HG02840 (cell line): ENCODE measurements around the gene PTPRO.

Experiments
- ATAC-seq: cut with Tn5 transposase; IDR thresholded peaks from one replicate; pipeline ENCODE4 v1.9.1; 2021; ENCODE audit warnings: mild to moderate bottlenecking, moderate library complexity, moderate number of reproducible peaks; ENCODE audit not compliant: unreplicated experiment, low FRiP score

PTPRO gene

DNA sequence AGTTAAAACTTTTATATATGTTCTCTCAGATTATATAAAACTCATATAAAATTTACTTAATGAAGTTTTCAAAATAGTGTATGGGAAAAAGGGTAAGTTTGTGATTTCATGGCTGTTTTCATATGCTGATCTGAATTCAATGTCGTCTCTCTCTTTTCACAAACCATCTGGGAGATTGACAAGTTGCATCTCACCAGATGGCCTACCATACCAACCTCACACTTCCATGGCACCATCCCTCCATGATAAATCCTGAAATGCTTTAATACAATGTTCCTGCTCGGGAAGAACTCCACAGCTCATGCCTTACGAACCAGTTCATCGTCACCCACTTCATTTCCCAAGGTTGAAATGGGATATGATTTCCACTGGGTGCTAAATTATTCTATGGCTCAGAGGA, 22.3 kb downstream of the PTPRO start:
- ATAC-seq, result no peak

DNA sequence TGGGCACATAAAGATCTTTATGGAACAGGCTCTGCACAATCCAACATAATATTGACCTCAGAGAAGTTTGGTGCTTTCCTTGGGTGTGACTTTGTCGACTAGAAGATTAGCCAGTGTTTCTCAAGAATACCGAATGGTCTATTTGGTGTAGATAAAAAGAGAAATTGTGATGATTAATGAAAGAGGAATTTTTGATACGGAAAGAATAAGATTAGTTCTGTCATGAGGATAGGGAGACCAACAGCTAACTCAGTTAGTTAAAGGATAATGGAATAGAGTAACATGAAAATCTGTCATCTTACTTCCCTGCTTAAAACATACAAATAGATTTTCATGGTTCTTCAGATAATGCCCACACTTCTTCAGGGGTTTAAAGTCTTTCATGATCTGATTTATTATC, 24.2 kb downstream of the PTPRO start:
- no peak for ATAC-seq

DNA sequence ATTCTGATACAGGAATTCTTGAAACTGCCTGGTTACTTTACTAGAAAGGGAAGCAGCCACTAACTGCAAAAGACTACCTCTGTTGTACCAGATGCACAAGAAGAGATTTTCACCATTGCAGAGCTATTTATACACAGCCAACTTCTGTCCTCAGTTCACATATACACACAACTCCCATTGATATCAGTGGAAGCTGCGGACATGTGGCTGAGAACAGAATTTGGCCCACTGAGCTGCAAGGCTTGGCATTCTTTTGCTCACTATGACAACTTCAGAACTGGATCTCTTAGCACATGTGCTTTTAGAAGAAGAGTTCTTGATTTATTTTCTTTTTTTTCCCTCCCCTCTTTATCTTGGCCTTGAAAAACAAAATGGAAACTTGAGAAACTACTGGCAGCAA, 28.3 kb downstream of the PTPRO start:
- ATAC-seq, result no peak

DNA sequence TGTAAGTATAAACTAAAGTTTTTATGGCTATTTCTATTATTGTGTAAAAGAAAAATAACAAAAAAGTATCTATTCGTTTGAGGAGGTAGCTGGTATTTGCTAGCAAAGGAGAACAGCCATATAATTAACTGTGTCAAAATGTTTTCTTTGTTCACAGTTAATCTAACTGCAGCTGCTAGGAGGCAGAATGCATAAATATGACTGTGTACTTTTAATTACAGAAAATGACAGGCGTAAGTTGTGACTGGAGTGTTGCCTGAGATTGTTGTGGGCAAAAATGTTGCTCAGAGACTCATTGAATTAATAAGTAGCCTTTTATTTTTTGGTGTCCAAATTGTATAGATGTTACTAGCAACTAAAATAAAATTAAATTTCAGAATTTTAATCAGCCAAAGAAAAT, 33.5 kb downstream of the PTPRO start:
- no peak for ATAC-seq

DNA sequence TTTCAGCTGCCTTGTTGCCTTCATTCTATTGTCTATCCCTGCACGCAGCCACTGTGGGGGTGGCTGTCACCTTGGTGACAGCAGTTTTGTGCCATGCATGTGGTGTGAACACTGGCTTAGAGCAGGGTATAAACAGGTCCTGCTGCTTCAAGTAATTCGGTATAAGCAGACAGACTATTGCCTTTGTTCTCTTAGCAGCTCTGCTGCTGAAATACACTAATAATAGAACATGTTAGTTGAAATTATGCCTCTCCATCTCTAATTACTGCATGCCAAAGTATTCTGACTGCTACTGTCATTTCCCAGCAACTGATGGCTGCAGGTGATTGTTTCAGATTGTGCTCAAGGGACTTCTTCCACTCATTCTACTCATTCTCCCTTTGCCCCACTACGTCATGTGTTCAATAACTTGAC, 34.6 kb downstream of the PTPRO start:
- ATAC-seq, result no peak

DNA sequence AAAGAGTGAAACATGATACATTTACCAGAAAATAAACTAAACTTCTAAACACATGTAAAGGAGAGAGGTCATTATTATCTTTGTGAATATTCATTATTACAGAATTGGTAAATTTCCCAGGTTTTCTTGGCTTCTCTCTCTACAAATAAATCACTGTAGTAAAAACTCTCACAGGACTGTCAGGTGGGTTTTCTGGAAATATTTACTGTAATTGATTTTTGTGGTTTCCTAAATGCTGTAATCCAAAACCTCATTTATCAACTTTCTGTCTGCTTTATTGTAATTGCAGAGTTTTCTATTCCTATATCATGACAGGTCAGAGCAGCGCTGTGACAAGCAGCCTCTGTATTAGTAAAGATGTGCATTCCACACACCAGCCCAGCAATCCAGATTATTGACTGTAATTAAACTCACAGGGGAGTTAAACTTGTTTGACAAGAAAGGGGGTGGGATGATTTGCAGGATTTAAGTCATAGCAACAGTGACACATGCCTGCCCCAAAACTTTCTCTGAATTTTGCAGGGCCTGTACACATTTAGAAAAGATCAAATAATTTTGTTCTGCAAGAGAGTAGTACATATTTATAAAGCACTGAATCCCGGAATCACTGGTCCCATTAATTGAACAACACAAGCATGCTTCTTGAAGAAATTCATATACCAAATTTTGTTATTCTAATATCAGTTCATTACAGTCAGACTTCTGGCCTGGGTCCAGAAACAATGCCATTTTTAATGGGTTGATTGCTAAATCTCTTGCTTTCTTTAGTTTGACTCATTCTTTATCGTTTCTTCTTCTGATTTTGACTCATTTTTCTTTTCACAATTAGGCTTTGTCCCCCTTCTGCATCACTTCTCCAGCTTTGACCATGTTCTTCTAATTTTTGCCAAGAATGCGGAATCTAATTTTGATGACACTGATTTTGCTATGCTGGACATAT, 42.2 kb downstream of the PTPRO start:
- ATAC-seq, result no peak

DNA sequence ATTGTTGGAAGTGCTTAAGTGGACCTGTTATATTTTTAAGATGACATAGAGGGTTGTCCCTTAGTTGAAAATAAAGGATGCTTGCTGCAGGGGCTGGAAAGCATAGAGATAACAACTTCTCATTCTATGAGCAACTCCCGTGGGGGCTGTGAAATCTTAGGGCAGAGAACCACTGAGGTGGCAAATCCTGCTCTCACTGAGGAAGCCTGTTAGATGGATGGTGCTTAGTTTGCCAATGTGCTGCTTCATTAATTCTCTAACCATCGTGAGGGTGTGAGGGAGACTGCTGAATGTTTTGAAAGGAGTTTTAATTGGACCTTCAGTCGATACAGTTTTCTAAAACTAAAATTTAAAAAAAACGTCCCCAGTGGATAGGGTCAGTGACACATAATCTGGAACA, 46.5 kb downstream of the PTPRO start:
- ATAC-seq, result no peak

DNA sequence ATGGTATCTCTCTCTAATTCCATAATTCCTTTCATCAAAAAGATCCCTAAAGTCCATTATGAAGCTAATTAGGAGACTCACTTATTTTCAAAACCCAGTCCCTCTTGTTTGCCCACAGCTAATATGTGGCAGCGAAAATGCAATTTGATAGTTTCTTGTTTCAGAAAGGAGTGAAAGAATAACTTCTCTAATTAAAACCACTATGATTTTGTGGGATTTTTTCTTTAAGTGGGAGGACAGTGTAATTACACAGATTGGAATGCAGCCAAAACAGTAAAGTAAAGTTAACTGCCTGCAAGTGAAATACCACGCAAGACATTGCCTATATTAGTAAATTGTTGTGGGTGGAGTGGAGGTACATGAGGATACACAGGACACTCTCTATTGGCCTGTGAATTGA, 50.0 kb downstream of the PTPRO start:
- ATAC-seq, result no peak

DNA sequence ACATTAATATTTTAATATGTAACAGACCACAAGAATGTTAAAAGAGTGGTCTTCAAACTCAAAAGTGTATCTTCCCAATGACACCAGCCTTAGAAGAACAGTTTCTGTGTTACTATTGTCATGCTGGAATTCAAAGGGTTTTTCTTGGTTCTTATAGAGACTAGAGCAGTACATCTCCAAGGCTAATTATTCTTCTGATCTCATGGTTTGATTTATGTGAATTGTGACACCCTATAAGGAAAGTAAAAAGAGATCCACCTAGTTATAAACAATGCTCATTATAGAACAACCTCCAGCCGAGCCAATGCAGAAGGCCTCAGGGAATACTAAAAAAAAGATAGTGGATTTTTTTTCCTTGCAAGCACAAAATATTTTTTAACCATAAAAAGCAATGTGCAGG, 65.5 kb downstream of the PTPRO start:
- ATAC-seq, result no peak

DNA sequence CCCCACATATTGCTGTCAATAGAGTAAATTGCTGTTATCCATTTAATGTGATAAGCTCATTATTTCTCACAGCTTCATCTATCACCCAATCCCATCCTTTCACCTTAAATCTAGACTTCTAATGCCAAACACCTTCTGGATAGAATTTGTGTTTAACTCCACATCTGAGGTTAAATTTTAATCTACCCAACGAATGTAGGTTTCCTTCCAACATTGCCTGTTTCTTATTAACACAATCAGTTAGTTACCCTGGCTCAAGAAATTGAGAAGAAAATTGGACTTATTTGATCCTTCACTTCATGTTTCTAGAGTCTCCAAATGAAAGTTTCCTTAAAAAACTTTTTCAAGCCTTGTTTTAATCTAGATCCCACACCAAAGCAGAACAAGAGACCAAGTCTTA, 67.3 kb downstream of the PTPRO start:
- ATAC-seq, result no peak

DNA sequence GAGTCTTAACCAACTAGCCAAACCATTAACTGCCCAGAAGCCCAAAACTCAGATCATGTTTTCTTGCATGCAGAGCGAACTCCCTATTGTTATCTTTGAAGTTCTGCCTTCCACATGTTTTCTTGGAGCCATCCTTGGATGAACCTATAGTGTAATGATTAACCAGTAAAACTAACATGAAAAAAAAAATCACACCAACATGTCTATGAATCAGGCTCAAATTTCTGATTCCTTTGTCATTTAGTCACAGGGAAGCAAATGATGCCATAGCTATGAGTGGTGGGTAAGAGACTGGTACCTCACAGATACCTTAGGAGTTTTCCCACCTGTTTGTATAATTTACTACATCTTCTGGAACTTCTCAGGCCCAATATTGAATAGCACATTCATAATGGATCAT, 70.7 kb downstream of the PTPRO start:
- no peak for ATAC-seq

DNA sequence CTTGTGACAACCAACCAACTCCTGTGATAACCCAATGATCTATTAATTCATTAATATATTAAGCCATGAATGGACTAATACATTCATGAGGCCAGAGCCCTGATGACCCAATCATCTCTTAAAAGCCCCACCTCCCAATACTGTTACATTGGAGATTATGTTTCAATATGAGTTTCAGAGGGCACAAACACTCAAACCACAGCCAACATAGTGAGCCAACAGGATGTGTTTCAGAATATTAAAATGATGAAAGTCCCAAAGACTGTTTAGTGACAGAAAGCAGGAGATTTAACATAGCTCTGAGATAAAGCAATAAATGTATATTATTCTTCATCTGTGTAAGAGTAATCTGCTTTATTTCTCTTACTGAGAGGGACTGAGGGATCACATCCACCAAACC, 71.7 kb downstream of the PTPRO start:
- no peak for ATAC-seq

DNA sequence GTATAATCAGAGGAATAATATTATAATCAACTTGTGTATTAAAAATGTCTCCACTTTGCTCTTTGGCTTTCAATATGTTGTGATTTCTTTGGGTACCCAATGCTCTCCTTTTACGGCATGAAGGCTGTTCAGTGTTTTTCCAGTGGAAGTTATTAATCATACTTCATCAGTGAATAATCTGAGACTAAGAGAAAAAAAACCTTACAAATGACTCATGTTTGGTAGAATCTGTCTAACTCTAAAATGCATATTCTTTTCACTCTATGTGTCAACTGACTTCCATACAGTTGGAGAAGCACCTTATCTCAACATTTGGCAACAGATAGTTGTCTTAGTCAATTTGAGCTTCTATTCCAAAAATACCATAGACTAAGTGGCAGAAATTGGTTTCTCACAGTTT, 82.2 kb downstream of the PTPRO start:
- ATAC-seq, result no peak

DNA sequence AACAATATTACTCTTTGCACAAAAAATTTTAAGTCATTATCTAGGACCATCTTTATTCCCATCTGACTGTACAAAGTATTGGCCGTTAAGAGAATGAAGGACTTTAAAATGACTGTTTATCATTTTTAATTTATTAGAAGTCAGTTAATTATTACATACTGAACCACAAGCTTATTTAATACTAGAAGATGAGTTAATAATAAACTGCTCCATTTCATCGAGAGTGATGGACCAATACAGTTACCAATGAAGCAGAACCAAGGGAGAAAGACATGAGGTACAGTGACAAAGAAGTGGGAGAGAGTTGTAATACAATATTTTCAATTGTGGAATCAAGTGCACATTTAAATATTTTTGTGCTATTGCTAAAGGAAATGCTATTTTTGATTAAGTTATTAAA, 83.3 kb downstream of the PTPRO start:
- no peak for ATAC-seq

DNA sequence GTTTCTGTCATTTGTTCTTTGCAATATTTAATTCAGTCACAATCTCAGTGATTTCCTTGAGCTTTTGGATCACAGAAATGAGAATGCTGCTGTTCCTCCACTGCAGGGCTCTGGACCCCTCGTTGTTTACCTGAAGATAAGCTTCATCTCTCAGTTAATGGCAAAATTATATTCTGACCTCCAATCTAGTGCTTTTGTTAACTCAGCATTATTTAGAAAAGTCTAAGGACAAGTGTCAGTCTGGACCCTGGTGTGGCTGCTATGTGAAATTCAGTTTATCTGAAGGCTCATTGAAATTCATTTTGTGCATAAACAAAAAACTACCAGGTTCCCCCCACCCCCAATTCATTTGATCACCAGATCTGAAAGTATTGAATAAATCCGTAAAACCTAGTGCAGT, 84.7 kb downstream of the PTPRO start:
- ATAC-seq, result no peak

DNA sequence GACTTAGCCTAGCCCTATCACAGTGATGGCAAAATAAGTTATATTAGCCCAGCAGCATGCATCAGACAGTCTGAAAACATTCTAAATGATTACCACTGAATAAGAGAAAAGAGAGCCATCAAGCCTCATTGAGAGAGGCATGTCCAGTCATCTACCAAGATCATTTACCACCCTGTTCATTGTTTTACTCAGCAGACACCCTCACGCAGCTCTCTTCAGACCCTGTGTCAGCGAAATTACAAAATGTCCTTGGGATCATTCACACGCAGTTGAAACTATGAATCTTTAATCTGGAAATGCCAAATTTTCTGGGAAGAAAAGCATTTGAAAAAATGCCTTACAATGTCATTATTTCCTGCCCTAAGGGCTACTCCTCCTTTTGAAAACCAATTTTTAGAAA, 89.5 kb downstream of the PTPRO start:
- no peak for ATAC-seq

DNA sequence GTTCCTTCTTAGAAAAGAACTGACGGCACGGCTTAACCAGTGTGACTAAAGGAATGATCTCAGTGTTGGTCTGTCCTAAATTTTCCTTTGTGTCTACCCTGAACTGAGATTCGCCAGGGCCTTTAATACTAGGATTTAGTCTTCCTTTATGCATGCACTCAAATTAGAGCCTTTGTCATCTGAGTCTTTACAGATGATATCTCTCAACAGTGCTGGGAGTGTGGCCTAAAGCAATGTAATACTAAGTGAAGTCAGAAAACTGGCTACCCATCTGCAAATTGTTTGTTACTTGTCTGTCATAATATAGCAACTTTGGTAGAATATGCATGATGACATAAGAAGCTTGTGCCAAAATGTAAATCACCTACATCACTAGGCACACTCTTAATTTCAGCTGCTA, 95.4 kb downstream of the PTPRO start:
- ATAC-seq, result no peak

DNA sequence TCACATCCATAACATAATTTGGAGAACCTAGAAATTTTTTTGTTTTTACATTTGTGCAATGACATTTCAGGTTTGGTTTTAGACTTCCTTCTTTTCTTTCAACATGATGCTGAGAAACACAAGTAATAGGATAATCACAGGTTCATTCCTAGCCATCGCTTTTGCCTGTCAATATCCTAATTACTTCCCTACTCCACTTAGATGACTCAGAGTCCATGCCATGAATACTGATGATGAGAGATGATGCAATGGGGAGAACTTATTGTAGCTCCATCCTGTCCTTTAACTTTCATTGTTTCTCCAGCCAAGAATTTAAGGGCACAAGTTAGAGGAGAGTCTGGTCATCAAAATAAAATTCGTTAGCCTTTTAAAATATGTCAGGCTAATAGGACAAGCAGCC, 101.3 kb downstream of the PTPRO start:
- no peak for ATAC-seq

DNA sequence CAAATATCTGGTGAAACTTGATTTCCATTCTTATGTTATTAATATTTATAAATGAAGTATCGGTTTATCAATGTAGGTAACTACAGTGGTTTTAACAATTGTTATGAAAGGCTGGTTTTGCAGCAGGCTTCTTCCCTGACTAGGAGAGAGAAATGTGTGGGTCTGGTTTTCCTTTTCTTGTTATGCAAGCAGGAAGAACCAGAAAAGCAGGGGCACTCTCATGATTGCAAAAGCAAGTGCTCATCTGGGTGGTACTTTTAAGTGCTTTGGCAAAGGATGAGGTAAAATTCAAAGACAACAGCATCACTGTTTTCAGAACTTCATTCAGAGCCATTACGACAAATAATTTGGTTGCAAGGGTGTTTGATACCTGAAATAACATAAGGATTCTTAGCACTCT, 105.6 kb downstream of the PTPRO start:
- ATAC-seq, result no peak

DNA sequence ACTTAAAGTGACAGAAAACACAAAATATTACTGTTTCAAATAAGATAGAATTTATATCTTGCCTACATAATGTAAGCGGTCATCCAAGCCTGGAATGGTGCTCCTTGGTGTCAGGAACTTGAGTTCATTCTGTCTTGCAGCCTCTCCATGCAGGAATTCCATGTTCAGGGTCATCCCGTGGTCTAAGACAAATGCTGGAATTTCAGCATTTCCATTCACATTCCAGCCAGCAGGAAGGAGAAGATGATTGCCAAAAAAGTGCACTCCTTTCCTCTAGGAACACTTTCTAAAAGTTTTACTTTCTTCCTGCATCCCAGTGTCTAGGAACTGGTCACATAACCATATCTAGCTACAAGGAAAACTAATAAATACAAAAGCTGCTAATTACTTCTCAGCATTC, 106.3 kb downstream of the PTPRO start:
- ATAC-seq, result no peak

DNA sequence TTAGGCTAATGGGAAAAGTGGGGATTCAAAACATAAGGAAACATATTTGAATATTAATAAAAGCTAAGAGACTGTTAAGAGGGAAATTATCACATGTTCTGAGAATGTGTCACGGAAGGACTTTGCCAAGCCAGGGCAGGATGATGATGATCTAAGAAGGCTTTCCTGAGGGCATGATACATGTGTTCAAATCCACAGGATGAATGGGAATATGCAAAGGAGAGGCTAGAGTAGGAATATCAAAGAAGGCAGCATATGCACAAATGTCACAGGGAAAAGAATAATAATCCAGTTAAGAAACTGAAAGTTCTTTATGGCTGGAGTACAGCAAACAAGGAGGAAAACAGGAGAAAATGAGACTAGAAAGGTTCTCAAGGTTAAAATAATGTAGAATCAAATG, 107.0 kb downstream of the PTPRO start:
- no peak for ATAC-seq

DNA sequence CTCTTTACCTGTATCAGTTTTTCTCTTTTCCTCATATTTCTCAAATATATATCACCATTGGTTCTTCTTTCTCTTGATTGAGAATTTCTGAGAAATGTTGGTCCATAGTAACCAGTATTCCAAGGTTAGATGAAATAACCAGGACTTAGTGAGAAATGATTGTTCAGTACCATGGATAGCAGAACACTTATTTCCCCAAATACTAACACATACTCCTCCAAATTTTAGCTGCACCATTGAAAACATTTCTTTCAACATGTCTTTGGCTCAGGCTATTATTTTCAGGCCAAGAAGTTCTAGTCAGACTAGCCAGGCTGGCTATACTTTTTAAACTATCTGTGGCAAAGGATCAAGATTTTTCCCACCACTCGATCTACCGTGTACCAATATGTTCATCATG, 113.3 kb downstream of the PTPRO start:
- no peak for ATAC-seq

DNA sequence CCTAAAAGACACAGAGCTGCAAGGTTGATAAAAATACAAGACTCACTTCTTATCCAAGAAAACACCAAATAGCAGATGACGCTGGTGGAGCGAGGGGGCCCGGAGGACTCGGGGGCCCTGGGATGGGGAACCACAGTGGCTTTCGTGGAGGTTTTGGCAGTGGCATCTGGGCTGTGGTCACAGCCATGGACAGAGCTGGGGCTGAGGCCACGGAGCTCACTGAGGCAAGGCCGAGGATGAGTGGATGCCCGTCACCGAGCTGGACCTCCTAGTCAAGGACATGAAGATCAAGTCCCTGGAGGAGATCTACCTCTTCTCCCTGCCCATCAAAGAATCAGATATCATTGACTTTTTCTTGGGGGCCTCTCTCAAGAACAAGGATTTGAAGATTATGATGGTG, 117.2 kb downstream of the PTPRO start:
- ATAC-seq, result no peak
